GM18873 (cell line): Measurements from ENCODE around the gene ERCC6.

Source experiments
- ATAC-seq: cut with Tn5 transposase; IDR thresholded peaks from one replicate; pipeline ENCODE4 v1.9.1; 2021; ENCODE audit warnings: mild to moderate bottlenecking, moderate library complexity, moderate number of reproducible peaks; ENCODE audit not compliant: unreplicated experiment, low FRiP score

ERCC6 gene

DNA sequence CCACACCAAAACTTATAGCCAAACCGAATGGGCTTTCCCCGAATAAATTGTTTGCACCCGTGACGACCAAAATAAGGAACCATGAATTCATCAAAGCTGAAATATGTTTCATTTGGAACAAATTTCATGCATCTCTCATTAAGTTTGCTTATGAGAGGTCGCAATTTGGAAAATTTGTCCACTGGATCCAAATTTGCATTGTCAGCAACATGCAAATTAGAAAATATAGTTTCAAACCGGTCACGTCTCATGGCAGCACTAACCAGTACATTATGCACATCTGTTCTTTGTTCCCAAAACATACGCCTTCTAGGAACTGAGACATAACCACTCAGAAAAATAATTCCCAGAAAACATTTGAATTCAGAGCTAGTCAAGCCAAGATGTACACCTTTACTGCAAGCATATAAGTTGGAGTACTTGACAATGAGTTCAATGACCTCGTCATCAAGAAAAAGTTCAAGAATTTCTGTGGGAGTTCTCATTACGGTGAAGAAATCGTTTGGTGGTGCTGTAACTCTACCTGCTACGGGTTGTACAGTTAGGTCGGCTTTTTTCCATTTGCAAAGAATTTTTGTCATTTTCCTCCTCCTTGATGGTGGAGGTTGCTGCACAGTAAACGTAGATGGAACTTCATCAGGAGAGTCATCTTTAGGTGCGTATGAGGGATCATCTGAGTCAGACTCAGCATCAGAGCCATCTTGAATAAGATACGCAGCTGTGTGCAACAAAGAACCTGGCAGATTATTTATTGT is 22.5 kb downstream of the ERCC6 start:
- no peak for ATAC-seq

DNA sequence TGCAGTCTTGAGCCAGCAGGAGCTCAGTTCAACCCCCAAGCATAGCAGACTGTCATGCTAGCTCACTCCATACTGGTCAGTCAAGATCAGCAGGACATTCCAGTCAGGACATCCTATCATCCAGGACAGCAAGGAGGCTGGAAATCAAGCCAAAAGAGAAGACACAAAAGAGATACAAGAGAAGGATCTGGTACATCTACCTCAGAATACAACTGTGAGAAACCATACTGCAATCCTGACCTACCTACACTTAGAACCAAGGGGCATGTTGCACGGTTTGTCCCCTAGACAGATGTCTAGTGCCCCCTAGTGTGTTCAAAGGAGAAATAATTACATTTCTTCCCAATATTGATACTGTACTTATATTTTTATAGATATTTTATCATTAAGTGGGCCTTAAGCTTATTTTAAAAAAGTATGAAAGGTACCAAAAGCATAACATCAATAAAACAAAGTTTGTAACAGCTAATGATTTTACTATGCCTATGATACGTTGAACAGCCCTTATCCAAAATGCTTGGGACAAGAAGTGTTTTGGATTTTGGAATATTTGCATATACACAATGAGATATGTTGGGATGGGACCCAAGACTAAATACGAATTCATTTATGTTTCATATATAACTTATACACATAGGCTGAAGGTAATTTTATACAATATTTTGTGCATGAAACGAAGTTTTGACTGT is 26.7 kb downstream of the ERCC6 start:
- no peak for ATAC-seq

DNA sequence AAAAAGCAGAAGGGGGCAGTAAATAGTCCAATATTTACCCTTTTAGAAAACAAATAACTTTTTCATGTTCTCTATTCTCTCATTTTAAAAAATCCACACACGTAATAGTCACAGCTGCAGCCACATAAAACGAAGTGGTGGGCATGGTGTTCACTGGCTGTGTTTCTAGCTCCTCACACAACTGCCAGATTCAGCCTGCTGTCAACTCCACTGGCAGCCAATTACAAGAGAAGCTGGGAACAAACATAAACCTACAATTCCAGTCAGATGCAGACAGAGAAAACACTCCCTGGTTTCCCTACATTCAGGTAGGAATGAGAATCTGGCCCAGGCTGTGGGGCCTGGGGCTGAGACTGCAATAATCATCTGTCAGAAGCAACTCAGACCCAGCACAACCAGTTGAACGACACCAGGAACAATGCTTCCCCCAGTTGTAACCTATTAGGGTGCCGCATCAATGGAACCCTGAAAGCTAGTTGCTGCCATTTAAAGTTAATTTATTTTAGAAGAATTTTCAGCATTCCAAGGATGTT is 29.1 kb downstream of the ERCC6 start:
- ATAC-seq: no peak

DNA sequence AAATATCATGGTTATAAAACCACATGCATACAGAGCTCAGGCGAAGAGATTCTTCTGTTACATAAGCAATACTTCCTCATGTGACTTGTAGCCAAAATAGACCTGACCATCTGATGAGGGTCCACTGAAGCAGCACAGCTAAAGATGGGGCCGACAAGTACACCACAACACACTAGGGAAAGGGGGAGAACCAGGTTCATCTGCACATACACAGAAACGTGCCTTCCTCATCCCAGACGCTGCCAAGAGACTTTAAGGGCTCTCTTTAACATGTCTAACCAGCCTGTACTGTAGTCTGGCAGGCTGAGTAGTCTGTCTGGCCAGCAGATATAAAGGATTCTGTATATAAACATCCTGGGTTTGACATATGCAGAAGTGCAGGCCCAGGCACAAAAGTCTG is 30.3 kb downstream of the ERCC6 start:
- no peak for ATAC-seq

DNA sequence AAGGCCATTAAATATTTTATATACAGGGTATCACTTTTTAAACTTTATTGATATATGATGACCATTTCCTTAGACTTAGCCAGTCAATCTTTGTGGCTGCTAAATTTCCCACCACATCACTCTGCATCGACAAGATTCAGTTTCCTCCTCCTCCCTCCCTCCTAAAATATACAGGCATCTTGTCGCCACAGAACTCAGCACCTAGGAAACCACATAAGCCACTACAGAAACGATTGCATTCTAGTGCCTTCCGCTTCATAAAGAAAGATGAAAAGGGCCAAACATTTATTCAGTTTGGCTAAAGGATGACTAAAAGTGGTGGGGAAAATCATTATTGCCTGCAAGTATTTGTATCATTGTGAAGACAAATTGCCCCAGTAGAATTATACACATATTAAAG is 30.7 kb downstream of the ERCC6 start:
- no peak for ATAC-seq

DNA sequence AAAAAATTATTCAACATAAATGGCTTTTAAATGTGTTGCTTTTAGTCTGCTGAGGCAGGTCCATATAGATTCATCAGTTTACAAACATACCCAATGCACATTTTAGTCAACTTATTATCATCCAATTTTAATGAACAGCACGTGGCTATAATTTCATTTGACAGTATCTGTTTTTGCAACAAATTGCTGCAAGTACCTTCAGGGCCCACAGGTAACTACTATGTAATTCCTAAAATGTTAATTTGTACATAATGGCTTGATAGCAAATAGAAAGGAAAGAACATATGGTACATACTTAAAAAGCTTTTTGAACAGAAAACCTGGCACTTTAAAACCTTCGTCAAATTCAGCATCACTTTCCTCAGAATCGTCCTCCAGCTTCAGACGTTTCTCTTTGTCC is 33.3 kb downstream of the ERCC6 start:
- ATAC-seq: no peak

DNA sequence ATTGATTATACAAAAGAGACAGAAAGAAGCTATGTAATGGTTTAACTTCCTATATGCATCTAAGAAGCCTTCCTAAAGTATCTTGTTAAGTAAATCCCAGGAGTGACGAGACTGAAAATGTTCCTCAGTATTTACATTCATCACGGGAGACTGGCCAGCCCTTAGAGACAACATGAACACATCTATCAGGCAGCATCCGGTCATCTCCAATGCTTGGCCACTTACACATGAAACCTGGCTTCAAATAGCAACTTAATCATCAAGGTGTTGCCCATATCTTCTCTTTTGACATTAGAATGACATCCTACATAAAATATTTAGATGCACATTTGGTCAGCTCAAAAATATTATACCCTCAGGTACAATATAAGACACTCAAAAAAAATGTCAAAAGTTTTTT is 33.8 kb downstream of the ERCC6 start:
- no peak for ATAC-seq

DNA sequence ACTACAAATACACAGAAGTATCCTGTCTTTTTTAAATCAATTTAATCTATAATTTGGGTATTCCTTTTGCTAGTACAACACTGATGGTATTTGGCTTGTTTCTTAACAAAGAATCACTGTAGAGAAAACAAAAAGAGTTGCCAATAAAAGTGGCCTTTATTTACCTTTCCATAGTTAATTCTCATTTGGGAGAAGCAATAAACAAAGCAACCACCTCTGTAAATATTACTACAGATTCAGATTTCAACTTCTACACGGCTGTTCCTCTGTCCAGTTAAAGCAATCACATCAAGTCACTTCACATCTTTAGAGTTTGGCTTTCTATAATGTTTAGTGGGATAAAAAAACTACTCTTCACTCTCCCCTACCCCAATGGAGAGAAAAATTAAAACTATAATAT is 34.4 kb downstream of the ERCC6 start:
- no peak for ATAC-seq

DNA sequence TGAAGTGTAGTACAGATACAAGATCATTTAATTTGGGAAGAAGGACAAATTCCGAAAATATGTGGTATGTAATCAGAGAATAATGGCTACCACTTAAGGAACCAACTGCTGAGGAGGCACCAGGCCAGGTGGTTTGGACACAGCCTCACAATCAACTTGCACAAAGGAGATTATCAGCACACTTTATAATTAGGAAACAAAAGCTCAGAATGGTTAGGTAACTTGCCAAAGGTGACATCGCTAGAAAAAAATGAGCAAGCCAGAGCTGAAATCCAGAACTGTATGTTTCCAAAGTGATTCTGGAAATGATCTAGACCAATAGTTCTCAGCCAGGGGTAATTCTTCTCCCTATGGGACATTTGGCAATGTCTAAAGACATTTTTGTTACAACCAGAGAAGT is 36.6 kb downstream of the ERCC6 start:
- ATAC-seq: no peak

DNA sequence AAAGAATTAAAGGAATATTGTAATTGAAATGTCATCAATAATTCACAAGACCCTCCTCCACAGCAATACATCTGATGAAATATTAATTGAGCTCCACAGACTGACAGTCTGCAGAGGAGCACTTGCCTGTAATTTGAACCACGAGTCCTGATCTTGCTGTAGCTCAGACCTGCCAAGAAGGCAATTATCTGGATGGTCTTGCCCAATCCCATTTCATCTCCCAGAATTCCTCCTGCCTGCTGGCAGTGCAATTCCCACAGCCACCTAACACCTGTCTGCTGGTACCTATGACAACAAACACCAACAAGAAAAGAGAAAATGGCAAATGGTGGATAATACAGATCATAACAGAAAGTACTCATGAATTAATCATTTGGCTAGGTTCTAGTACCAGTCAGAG is 38.5 kb downstream of the ERCC6 start:
- ATAC-seq: no peak

DNA sequence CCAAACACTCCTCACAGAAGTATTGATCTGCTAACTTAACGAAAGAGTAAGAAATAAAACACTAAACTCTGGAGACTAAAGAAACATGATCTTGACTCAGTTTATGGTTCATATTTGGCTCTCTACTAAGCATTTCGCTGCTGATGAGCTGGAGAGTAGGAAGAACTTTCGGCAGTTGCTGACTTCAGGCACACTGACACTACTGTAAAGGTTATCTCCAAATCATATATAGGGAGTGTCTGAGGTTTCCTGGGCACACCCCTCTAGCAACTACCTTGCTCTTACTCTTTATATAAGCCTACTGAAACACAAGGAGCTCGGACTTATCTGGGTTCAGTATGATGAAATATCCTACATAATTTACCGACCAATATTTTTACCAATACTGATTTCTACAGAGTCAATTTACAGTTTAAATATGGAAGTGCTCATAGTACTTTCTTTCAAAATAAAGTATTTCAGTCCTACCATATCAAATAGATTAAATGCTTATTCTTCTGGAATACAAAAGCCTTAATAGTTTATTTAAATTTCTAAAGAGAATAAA is 39.5 kb downstream of the ERCC6 start:
- ATAC-seq: no peak

DNA sequence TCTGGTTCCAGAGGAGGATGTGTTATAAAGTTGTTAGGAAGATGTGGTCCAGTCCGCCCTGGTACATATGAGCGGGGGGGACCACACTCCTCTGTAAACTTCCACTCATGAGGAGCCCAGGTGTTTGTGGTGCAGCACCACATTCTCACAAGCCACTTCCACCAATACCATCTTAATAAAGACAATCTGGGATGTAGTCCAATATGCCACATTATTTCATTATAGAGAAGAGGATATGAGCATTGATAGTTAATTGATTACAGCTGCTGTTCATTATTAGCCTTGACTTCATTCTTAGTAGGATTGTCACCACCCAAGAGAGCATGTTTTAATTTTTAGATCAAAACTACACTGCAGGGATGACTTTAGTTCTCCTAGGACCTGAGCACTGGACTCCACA is 40.5 kb downstream of the ERCC6 start:
- ATAC-seq: no peak

DNA sequence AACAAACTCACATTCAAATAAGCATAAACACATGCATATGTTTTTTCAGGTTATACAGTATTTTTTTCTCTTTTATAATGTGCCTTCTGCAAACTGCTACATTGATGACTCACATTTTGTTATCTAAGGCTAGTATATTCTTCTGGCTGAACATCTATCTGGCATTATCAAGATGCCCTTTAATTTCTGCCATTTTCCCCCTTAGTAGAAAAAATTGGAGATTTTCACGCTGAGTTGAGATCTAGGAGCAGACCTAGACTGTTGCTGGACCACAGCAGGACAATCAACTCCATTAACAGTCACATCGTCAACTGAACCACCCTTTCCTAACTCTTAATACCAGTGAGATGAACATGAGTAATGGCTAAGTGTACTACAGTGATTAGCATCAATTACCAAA is 41.6 kb downstream of the ERCC6 start:
- ATAC-seq: no peak

DNA sequence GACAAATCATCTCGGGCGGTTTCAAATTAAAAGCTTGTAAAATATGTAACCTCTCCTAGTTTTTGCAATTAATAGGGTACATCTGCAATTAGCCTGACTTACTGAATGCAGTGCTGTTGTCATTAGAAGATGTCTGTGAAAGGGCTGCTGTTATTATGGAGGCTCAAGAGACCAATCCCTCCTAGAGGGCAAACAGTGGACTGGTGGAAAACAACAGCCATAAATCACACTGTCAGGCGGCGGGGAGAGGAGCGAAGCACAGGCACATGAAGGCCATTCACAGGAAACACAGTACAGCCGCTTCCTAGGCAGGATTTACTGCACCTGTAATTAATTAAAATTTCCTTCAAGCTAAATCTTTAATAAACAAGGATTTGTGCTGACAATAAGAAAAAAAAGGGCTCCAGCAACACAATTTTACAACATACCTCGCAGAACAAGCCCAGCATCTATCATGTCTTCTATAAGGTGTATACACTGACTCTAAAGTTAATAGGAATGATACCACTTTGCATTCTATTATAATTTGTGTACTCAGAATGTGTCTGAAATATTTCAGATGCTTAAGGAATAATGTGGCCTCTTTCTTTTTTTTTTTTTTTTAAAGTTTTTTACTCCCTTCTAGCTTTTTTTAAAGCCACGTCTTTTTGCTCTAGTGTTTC is 50.7 kb downstream of the ERCC6 start:
- no peak for ATAC-seq

DNA sequence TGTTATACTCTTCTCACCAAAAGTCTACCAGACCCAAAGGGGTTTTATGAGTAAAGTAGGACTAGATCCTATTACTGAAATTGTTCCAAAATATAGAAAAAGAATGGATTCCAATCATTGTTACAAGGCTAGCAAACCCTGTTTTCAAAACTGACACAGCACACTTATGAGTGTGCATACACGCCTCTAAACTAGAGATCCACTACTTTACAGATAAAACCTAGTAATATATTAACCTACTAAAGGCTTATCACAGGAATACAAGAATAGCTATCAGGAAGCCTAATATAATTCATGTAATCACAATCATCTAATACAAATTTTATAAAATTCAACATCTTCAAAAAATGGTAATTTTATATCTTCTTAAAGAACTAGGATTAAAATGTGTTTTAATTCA is 52.2 kb downstream of the ERCC6 start:
- ATAC-seq: no peak

DNA sequence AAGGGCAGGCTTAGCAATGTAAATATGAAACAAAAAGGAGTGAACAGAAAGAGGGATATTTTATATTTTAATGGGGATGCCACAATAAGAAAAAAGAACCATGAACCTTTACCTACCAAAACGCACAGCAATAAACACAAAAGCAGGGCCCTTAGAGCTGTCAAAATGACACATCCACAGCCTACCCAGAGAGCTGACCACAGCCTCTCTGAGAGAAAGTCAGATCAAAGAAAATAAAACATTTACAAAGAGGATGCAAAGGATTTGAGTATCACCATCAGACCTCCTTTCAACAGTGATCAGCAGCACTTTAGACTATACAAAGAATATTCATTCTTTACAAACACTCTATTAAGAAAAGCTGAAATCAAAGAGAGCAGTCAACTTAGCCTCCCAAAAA is 52.9 kb downstream of the ERCC6 start:
- no peak for ATAC-seq

DNA sequence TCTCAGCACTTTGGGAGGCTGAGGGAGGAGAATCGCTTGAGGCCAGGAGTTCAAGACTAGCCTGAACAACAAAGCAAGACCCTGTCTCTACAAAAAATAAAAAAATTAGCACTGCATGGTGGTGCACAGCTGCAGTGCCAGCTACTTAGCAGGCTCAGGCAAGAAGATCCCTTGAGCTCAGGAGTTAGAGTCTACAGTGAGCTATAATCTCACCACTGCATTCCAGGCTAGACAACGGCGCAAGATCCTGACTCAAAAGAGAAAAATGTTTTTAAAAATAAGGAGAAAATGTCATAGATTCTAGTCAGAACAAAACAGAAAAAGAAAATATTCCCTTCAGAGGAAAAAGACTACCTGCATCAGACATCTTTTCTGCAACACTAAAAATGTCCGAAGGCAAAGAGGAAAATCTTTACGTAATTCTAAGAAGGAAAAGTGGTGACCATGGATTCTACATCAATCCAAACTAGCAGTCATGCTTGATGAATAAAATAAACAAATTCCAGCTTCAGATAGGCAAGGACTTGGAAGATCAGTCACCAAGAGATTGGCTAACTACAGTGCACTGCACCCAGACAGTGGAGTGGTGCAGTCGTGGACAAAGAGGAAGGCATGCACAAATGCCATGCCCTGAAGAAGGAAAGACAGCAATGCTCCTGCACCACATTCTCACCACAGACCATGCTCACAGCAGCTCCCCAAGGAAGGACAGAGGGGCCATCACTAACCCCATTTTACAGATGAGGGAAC is 54.3 kb downstream of the ERCC6 start:
- ATAC-seq: no peak

DNA sequence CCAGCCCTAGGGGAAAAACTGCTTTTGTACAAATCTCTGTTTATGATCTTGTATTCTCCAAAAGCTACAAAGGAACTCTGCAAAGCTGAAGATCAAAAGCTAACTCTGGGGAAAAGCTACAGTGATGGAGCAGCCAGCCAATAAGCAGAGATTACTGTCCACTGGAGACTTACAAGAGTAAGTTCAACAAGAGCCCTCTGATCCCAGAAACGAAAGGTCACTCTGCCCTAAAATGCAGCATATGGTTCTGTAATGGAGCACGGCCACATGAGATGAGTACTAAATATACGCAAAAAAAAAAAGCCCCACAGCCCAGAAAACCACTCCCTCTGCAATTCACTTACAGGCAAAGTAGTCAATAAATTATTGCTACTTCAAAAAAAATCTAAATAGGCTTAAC is 60.1 kb downstream of the ERCC6 start:
- no peak for ATAC-seq

DNA sequence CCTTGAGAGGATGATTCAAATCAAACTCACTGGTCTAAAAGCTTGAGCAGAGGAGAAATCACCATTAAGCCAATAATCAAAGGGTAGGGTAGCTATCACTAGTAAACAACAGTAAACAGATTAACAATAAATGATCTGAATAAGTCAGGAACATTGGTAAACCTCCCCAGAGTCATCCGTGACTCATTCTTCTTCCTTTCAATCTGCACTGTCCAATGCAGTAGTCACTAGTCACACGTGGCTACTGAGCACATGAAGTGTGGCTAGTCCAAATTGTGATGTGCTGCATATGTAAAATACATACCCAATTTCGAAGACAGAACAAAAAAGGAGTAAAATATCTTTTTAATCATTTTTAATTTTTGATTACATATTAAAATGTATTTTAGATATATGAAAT is 64.0 kb downstream of the ERCC6 start:
- no peak for ATAC-seq

DNA sequence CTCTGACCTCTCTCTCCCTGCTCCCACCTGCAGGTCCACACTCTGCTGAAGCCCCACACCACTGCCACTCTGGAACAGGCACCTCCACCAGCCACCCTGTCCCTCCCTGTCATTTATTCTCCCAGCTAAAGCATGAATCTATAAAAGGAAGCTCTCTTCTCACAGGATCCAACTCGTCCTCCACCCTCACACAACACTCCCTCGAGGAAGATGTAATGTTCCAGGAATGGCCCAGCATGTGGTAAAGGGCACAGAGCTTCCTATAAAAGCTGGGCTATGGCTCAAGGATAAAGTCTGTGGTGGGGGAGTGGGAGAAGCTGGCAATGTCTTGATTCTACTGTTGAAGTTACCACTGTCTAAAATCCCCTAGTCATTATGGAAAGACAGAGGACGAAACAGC is 67.4 kb downstream of the ERCC6 start:
- no peak for ATAC-seq

DNA sequence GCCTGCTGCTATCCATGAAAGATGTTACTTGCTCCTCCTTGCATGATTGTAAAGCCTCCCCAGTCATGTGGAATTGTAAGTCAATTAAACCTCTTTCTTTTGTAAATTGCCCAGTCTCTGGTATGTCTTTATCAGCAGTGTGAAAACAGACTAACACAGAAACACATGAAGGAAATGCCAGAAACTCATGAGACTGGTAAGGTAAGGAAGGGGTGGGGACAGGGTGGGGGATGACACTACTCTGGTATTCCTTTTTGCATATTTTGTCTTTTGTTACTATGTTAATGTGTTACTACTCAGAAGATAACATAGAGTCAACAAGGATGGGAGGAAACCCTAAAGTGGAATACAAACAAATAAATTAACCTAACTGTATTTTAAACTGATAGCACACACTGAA is 73.2 kb downstream of the ERCC6 start:
- ATAC-seq: no peak
